ENCODE data around the gene RPS16. TPM values are rescaled to one million over a fixed set of nuclear protein-coding genes. Genes with fewer than 3 reads are reported as not detected.

Gene RPS16
- total RNA-seq, 1 donor from 2014 or later: 4,002 TPM

GRCh38 chr19:39444598-39445195, 8.9 kb upstream of the RPS16 start:
- Mint-ChIP-seq H3K4me1 (peaks cover 61% of the 10 kb centered on the region), H3K4me3 (peak overlapping the region; percentile 96), H3K36me3 (ENCODE audit: low read depth) (peaks cover 36% of the 10 kb centered on the region), H3K27ac (peak overlapping the region; percentile 93), H3K9me3 (no peaks in the 10 kb centered on the region), H3K27me3 (no peaks in the 10 kb centered on the region)
- intact Hi-C loops (cut with micrococcal nuclease): loop anchor here (1.0 to 10.0 kb wide), 10 partner anchors 8 to 1306 kb away; partner anchors contain the start of genes ACTMAP, DLL3, DYRK1B and KCNK6
- no peak for ATAC-seq (ENCODE audit: low read depth)
- no peak for DNase-seq
- POLR2A ChIA-PET: interaction anchor here (0.5 to 7.4 kb wide), 27 partner anchors 7 to 1819 kb away, joined by 3 to 185 read pairs (median 5); partner anchors contain the start of genes EID2B, MED29, PAF1 and PLEKHG2
- no peak for TF ChIP-seq CTCF (IDR thresholded peaks at IDR 0.05)
- CTCF ChIA-PET: interaction anchor here (0.7 kb wide), 2 partner anchors 30 to 32 kb away, joined by 3 read pairs; partner anchors contain the start of gene PLEKHG2

GRCh38 chr19:39438270-39438934, 2.7 kb upstream of the RPS16 start:
- Mint-ChIP-seq H3K27me3 (no peaks in the 10 kb centered on the region), H3K27ac (no peak overlapping the region), H3K4me1 (peaks cover 42% of the 10 kb centered on the region), H3K4me3 (no peak overlapping the region), H3K9me3 (no peaks in the 10 kb centered on the region), H3K36me3 (ENCODE audit: low read depth) (peaks cover 23% of the 10 kb centered on the region)
- DNase-seq: no peak
- TF ChIP-seq CTCF (IDR thresholded peaks at IDR 0.05): no peak
- intact Hi-C loops (cut with micrococcal nuclease): loop anchor here (5.0 kb wide), 1 partner anchor 96 kb away; the partner anchor contains the start of gene SAMD4B
- ATAC-seq (ENCODE audit: low read depth): no peak
- POLR2A ChIA-PET: interaction anchor here (0.6 to 1.4 kb wide), 3 partner anchors 7 to 727 kb away, joined by 3 to 5 read pairs (median 4); partner anchors contain the start of gene SUPT5H
- CTCF ChIA-PET: interaction anchor here (0.9 to 1.6 kb wide), 3 partner anchors 64 to 96 kb away, joined by 3 to 4 read pairs (median 4); partner anchors contain the start of gene EID2B

GRCh38 chr19:39436350-39436716, 584 bp upstream of the RPS16 start:
- DNase-seq (no peak), ATAC-seq (ENCODE audit: low read depth) (no peak)
- intact Hi-C loops (cut with micrococcal nuclease): loop anchor here (1.0 to 5.0 kb wide), 4 partner anchors 9 to 94 kb away; partner anchors contain the start of genes MED29, PAF1, PLEKHG2 and SAMD4B
- TF ChIP-seq CTCF (IDR thresholded peaks at IDR 0.05): no peak
- Mint-ChIP-seq H3K9me3 (no peaks in the 10 kb centered on the region), H3K27ac (peak overlapping the region; percentile 96), H3K4me3 (peak overlapping the region; percentile 98), H3K4me1 (peaks cover 50% of the 10 kb centered on the region), H3K36me3 (ENCODE audit: low read depth) (peaks cover 36% of the 10 kb centered on the region), H3K27me3 (no peaks in the 10 kb centered on the region)
- CTCF ChIA-PET: interaction anchor here (0.6 to 1.5 kb wide), 9 partner anchors 24 to 236 kb away, joined by 3 to 6 read pairs (median 4); partner anchors contain the start of genes EID2B, MED29, PAF1 and PLEKHG2
- POLR2A ChIA-PET: interaction anchor here (0.5 to 11.0 kb wide), 42 partner anchors 9 to 1933 kb away, joined by 3 to 285 read pairs (median 5); partner anchors contain the start of genes B9D2, C19orf47, DYRK1B and EID2

- no peak for TF ChIP-seq CTCF (IDR thresholded peaks at IDR 0.05)
Measured at GRCh38 chr19:39434123-39435076, 1.3 kb downstream of the RPS16 start.

More at GRCh38 chr19:39434123-39435076, 1.3 kb downstream of the RPS16 start:
- ChIA-PET POLR2A (interaction anchor here (0.6 to 11.0 kb wide), 17 partner anchors 7 to 1029 kb away, joined by 3 to 285 read pairs (median 18); partner anchors contain the start of genes FBL, GMFG, MED29 and PAF1), CTCF (interaction anchor here (0.6 to 1.4 kb wide), 3 partner anchors 20 to 89 kb away, joined by 3 to 5 read pairs (median 4); no protein-coding TSS in a partner anchor)
- H3K27ac Mint-ChIP-seq: peak overlapping the region; percentile 96
- no peaks in the 10 kb centered on the region for H3K27me3 Mint-ChIP-seq
- H3K4me1 Mint-ChIP-seq: peaks cover 53% of the 10 kb centered on the region
- DNase-seq (no peak), ATAC-seq (ENCODE audit: low read depth) (no peak)
- H3K36me3 Mint-ChIP-seq (ENCODE audit: low read depth): peaks cover 46% of the 10 kb centered on the region
- H3K9me3 Mint-ChIP-seq: no peaks in the 10 kb centered on the region
- intact Hi-C loops (cut with micrococcal nuclease): loop anchor here (5.0 kb wide), 1 partner anchor 92 kb away; the partner anchor contains the start of gene SAMD4B
- peak overlapping the region; percentile 98 for H3K4me3 Mint-ChIP-seq

Measured in activated B cell treated with CpG ODN at 0.5 μM for 24 hours (primary cell).